ENCODE measurements around the gene SLC37A3. TPM values are rescaled to one million over a fixed set of nuclear protein-coding genes. Genes with fewer than 3 reads are reported as not detected.
"Not testable (repeated sequence)": the region's sequence is repeated elsewhere in the genome, so short reads cannot be mapped to it uniquely, and the experiment has no call there.

The SLC37A3 gene
- total RNA-seq, 2 experiments from 2014 or later = 27.0 to 35.3 TPM

GRCh38 chr7:140358024-140358411, 40.3 kb downstream of the SLC37A3 start:
- Mint-ChIP-seq H3K36me3 (peaks cover 37% of the 10 kb centered on the region), H3K9me3 (ENCODE audit: low read depth) (no peaks in the 10 kb centered on the region), H3K4me1 (peaks cover 40% of the 10 kb centered on the region), H3K27ac (peak overlapping the region; percentile 99), H3K4me3 (peak overlapping the region; percentile 74), H3K27me3 (no peaks in the 10 kb centered on the region)
- DNase-seq (no peak), ATAC-seq (no peak)
- CTCF ChIA-PET = interaction anchor here (1.9 kb wide), 1 partner anchor 19 kb away, joined by 5 read pairs; no protein-coding TSS in a partner anchor

GRCh38 chr7:140350056-140350455, 48.3 kb downstream of the SLC37A3 start:
- Mint-ChIP-seq H3K27me3 (no peaks in the 10 kb centered on the region), H3K9me3 (ENCODE audit: low read depth) (no peaks in the 10 kb centered on the region), H3K27ac (peak overlapping the region; percentile 11), H3K4me1 (peaks cover 4% of the 10 kb centered on the region), H3K36me3 (peaks cover 49% of the 10 kb centered on the region), H3K4me3 (no peak overlapping the region)
- ATAC-seq (no peak), DNase-seq (no peak)
- CTCF ChIA-PET = interaction anchor here (1.1 kb wide), 1 partner anchor 11 kb away, joined by 3 read pairs; no protein-coding TSS in a partner anchor

- peak overlapping the region; percentile 22 for H3K27ac Mint-ChIP-seq
- CTCF ChIA-PET = interaction anchor here (0.7 to 1.1 kb wide), 2 partner anchors 11 to 98 kb away, joined by 3 read pairs; no protein-coding TSS in a partner anchor
- no peak for ATAC-seq
These were observed 49.1 kb downstream of the SLC37A3 start for GRCh38 chr7:140349144-140349771.

DNA sequence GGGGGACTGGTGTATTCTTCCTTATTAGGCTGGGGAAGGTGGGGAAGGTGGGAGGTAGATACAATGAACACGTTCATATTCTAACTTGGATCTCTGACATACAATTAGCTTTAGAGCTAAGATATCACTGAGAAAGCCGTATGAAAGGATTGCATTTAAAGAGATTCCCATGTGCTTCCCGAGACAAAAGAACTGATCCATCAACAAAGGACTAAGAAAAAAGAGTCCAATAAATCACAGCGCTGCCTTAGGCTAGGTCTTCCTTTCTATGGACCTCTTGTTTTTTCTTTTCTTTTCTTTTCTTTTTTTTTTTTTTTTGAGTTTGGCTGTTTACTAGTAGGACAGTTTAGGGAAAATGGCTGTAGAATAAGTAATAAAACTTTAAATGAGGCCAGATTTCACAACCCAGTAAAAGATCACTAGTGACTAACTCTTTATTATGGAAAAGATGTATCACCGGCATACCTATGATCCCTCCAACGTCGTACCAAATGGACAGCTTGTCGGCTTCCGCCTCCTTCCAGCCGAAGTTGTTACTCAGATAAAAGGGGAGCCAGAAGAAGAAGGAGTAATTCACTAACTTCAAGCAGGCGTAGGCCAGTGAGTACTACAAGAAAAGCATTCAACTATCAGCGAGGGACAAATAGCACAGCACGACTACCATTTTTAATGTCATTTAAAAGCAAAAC, 50.0 kb downstream of the SLC37A3 start:
- Mint-ChIP-seq H3K27me3 (no peaks in the 10 kb centered on the region), H3K9me3 (ENCODE audit: low read depth) (no peaks in the 10 kb centered on the region), H3K27ac (no peak overlapping the region), H3K4me3 (no peak overlapping the region), H3K36me3 (peaks cover 43% of the 10 kb centered on the region), H3K4me1 (peaks cover 4% of the 10 kb centered on the region)
- ATAC-seq (no peak), DNase-seq (no peak)
- CTCF ChIA-PET = no interaction called here

More at GRCh38 chr7:140349144-140349771, 49.1 kb downstream of the SLC37A3 start:
- no peak for DNase-seq
- Mint-ChIP-seq H3K27me3 (no peaks in the 10 kb centered on the region), H3K9me3 (ENCODE audit: low read depth) (no peaks in the 10 kb centered on the region), H3K36me3 (peaks cover 45% of the 10 kb centered on the region), H3K4me1 (peaks cover 4% of the 10 kb centered on the region), H3K4me3 (no peak overlapping the region)

- ATAC-seq (no peak), DNase-seq (no peak)
- peaks cover 50% of the 10 kb centered on the region for H3K36me3 Mint-ChIP-seq
- H3K27ac Mint-ChIP-seq = no peak overlapping the region
- H3K9me3 Mint-ChIP-seq (ENCODE audit: low read depth) = no peaks in the 10 kb centered on the region
- CTCF ChIA-PET = no interaction called here
- H3K4me1 Mint-ChIP-seq = peaks cover 4% of the 10 kb centered on the region
- no peak overlapping the region for H3K4me3 Mint-ChIP-seq
- H3K27me3 Mint-ChIP-seq = no peaks in the 10 kb centered on the region
These were observed 51.1 kb downstream of the SLC37A3 start for GRCh38 chr7:140347218-140347617.

DNA sequence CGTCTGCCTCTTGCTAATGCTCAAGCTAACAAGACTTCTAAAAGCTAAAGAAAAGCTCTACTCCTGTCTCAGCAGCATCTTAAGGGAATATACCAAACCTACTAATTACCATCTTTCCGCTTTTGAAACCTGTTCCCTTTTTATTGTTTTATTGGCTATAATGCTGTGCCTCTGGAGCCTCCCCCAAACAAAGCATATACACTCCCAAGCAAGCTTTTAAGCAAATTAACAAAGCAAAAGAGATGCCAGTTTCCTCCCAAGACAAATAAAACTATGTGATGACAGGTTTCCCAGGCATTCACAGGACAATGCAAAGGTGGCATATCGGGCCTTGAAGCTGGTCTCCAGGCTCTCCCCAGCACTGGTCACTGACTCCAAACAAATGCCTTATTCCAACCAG, 52.9 kb downstream of the SLC37A3 start:
- H3K36me3 Mint-ChIP-seq = peaks cover 49% of the 10 kb centered on the region
- H3K27me3 Mint-ChIP-seq = no peaks in the 10 kb centered on the region
- CTCF ChIA-PET = no interaction called here
- ATAC-seq = no peak
- no peak overlapping the region for H3K4me3 Mint-ChIP-seq
- peaks cover 4% of the 10 kb centered on the region for H3K4me1 Mint-ChIP-seq
- H3K9me3 Mint-ChIP-seq (ENCODE audit: low read depth) = no peaks in the 10 kb centered on the region
- no peak overlapping the region for H3K27ac Mint-ChIP-seq
- no peak for DNase-seq

GRCh38 chr7:140342727-140343514, 55.4 kb downstream of the SLC37A3 start:
- Mint-ChIP-seq H3K27me3 (no peaks in the 10 kb centered on the region), H3K27ac (no peak overlapping the region), H3K4me3 (no peak overlapping the region), H3K4me1 (no peaks in the 10 kb centered on the region), H3K9me3 (ENCODE audit: low read depth) (no peaks in the 10 kb centered on the region), H3K36me3 (peaks cover 40% of the 10 kb centered on the region)
- ATAC-seq (no peak), DNase-seq (no peak)
- CTCF ChIA-PET = interaction anchor here (0.6 to 1.3 kb wide), 2 partner anchors 9 to 307 kb away, joined by 3 to 4 read pairs; no protein-coding TSS in a partner anchor

DNA sequence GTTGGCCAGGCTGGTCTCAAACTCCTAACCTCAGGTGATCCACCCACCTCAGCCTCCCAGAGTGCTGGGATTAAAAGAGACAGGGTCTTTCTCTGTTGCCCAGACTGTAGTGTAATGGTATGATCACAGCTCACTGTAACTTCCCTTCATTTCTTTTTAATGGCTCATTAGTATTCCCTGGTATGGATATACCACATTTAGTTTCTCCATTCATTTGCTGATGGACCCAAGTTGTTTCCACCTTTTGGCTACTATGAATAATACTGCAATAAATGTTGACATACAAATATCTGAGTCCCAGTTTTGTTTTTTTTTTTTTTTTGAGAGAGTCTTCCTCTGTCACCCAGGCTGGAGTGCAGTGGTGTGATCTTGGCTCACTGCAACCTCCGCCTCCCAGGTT, 59.4 kb downstream of the SLC37A3 start:
- not testable (repeated sequence) for H3K27me3 Mint-ChIP-seq

DNA sequence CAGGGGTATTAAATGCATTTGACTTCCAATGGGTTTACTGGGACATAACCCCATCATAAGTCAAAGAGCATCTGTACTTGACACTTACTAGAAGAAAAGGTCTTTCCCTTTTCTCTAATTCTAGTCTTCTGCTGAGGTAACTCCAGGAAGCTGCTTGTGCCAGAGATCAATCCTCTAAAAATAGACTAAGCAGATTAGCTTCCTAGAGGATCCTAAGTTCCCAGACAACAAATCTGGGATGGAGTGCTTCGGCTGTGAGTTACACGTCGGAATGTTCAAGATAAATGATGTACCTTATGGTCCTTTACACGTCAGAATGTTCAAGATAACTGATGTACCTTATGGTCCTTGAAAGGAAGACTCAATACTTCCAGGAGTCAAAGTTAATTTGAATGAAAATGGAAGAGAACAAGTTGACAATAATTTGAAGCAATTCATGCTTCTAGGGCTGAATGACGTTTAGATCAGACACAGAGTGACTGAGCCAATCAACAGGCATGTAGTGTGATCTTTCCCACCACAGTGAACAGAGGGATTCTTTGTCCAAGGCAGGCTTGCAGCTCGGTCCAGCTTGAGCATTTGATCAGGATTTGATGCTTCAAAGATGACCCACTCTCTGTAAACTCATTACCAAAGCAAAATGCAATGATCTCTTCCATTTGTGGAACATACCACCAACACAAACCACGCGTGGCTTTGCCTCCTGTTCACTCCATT, 63.8 kb downstream of the SLC37A3 start:
- H3K4me1 Mint-ChIP-seq = no peaks in the 10 kb centered on the region
- H3K9me3 Mint-ChIP-seq (ENCODE audit: low read depth) = no peaks in the 10 kb centered on the region
- H3K36me3 Mint-ChIP-seq = peaks cover 19% of the 10 kb centered on the region
- H3K4me3 Mint-ChIP-seq = no peak overlapping the region
- H3K27me3 Mint-ChIP-seq = no peaks in the 10 kb centered on the region
- no peak for DNase-seq
- no peak overlapping the region for H3K27ac Mint-ChIP-seq
- CTCF ChIA-PET = no interaction called here
- no peak for ATAC-seq

More for the DNA sequence above, 59.4 kb downstream of the SLC37A3 start:
- H3K4me3 Mint-ChIP-seq; H3K9me3 Mint-ChIP-seq (ENCODE audit: low read depth); H3K27ac Mint-ChIP-seq; ATAC-seq; DNase-seq; H3K4me1 Mint-ChIP-seq: not testable (repeated sequence)
- CTCF ChIA-PET = interaction anchor here (0.7 kb wide), 1 partner anchor 242 kb away, joined by 4 read pairs; no protein-coding TSS in a partner anchor
- H3K36me3 Mint-ChIP-seq = peaks cover 44% of the 10 kb centered on the region

DNA sequence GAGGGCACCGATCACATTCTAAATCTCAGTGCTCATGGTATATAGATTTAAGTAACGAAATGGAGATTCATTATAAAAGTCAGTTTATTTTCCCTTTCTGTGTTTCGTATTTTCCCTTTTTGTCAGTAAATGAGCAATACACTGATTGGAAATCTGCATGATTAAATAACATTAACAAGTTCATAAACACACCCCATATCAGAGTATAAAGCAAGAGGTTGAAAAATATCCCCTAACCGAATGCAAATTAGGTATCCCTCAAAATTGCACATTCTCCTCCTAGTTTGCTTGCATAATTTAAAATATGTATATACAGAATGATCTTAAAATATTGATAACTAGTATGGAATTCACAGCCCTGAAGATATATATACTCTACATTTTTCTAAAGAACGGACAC, 64.6 kb downstream of the SLC37A3 start:
- CTCF ChIA-PET = no interaction called here
- H3K36me3 Mint-ChIP-seq = peaks cover 18% of the 10 kb centered on the region
- H3K27ac Mint-ChIP-seq = no peak overlapping the region
- no peaks in the 10 kb centered on the region for H3K27me3 Mint-ChIP-seq
- ATAC-seq (no peak), DNase-seq (no peak)
- H3K9me3 Mint-ChIP-seq (ENCODE audit: low read depth) = no peaks in the 10 kb centered on the region
- no peak overlapping the region for H3K4me3 Mint-ChIP-seq
- no peaks in the 10 kb centered on the region for H3K4me1 Mint-ChIP-seq

DNA sequence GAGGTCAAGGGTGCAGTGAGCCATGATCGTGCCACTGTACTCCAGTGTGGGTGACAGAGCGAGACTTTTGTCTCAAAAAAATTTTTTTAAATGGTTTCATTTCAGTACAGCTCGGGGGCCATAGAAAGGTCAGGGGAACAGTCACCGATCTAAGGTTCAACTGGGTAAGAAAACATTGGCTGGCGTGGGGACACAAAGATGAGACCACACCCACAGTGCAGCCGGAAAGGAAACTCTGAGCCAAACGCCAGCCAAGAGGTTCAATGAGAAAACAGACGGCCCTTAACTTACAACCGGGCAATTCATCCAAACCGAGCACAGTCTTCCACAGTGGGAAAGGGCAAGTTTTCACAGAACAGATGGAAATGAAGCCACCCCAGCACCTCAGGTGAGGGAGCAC, 65.1 kb downstream of the SLC37A3 start:
- H3K27me3 Mint-ChIP-seq = no peaks in the 10 kb centered on the region
- no peak overlapping the region for H3K4me3 Mint-ChIP-seq
- CTCF ChIA-PET = no interaction called here
- H3K4me1 Mint-ChIP-seq = no peaks in the 10 kb centered on the region
- H3K27ac Mint-ChIP-seq = no peak overlapping the region
- H3K36me3 Mint-ChIP-seq = peaks cover 18% of the 10 kb centered on the region
- H3K9me3 Mint-ChIP-seq (ENCODE audit: low read depth) = no peaks in the 10 kb centered on the region
- ATAC-seq (no peak), DNase-seq (no peak)

- DNase-seq (no peak), ATAC-seq (no peak)
- no peaks in the 10 kb centered on the region for H3K4me1 Mint-ChIP-seq
- no peaks in the 10 kb centered on the region for H3K27me3 Mint-ChIP-seq
- H3K4me3 Mint-ChIP-seq = no peak overlapping the region
- H3K9me3 Mint-ChIP-seq (ENCODE audit: low read depth) = no peaks in the 10 kb centered on the region
- CTCF ChIA-PET = no interaction called here
- H3K27ac Mint-ChIP-seq = no peak overlapping the region
- H3K36me3 Mint-ChIP-seq = peaks cover 16% of the 10 kb centered on the region
These were observed 67.7 kb downstream of the SLC37A3 start for GRCh38 chr7:140330595-140330994.

DNA sequence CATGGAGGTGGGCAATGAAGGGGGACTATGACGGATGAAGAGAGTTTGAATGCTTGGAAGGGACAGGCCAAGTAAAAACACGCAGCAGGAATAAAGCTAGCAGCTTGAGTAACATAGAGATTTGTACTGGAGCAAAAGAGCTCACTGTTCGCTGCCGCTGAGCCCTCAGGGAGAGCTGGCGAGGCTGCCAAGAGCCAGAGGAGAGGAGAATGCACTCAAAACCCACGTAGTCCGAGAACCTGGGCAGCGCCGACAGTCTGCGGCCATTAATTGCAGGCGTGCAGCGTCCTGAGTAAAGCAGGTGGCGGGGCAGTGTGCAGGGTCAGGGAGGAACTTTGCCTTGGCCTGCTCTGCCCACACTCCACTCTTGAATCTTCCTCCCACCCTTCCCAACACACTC, 68.2 kb downstream of the SLC37A3 start:
- ATAC-seq (no peak), DNase-seq (no peak)
- peak overlapping the region; percentile 8 for H3K27ac Mint-ChIP-seq
- H3K4me1 Mint-ChIP-seq = no peaks in the 10 kb centered on the region
- no peak overlapping the region for H3K4me3 Mint-ChIP-seq
- no peaks in the 10 kb centered on the region for H3K9me3 Mint-ChIP-seq (ENCODE audit: low read depth)
- H3K36me3 Mint-ChIP-seq = peaks cover 13% of the 10 kb centered on the region
- no peaks in the 10 kb centered on the region for H3K27me3 Mint-ChIP-seq
- CTCF ChIA-PET = no interaction called here
